Lower lobe of right lung (tissue), 2 donors: ENCODE results near the gene AFG1L. TPM values are rescaled to one million over a fixed set of nuclear protein-coding genes. Genes with fewer than 3 reads are reported as not detected.
A peak's percentile ranks its signal among the peaks of the same experiment; 100 is the strongest.

Experiments used
- ATAC-seq, 2 donors: fragments of 200-7000 bp; cut with Tn5 transposase; one replicate each; pipeline ENCODE4 v1.9.1; 2020 to 2022; ENCODE audit warnings: mild to moderate bottlenecking in 2 of 2, moderate library complexity in 2 of 2
- DNase-seq: peaks from one replicate; pipeline ENCODE4 v3.0.0-alpha.2; 2020
- H3K27ac ChIP-seq: fragments of 200-600 bp; one replicate; pipeline ENCODE4 v1.8.0; 2022
- H3K27me3 ChIP-seq: fragments of 200-600 bp; one replicate; pipeline ENCODE4 v1.8.0; 2022; ENCODE audit warnings: low read depth
- H3K36me3 ChIP-seq: fragments of 200-600 bp; one replicate; pipeline ENCODE4 v1.8.0; 2022; ENCODE audit warnings: mild to moderate bottlenecking
- H3K4me1 ChIP-seq: fragments of 200-600 bp; one replicate; pipeline ENCODE4 v1.8.0; 2022
- H3K4me3 ChIP-seq: fragments of 200-600 bp; one replicate; pipeline ENCODE4 v1.8.0; 2022; ENCODE audit warnings: mild to moderate bottlenecking
- H3K9me3 ChIP-seq: fragments of 200-600 bp; one replicate; pipeline ENCODE4 v1.8.0; 2022
- intact Hi-C: fragments of 100-400 bp; cut with DNase I; formaldehyde crosslinking; loops from one replicate; pipeline ENCODE4 v1.11.0; 2022
- total RNA-seq: library from RNA; stranded (reverse); fragmentation: NEBNext Ultra II Directional; extraction: Animal tissue kit (Norgen Biotek cat#: 25700); gene quantifications from one replicate; pipeline ENCODE4 v1.2.1, GENCODE V29; 2021
- TF ChIP-seq, protein P1 (sequence below): fragments of 200-600 bp; IDR thresholded peaks from one replicate; pipeline ENCODE4 v1.8.0; 2022; ENCODE audit warnings: antibody characterized with exemption, mild to moderate bottlenecking
- donor health status: DM: no; HTN: yes; CAD: no; lungs with severe emphysema.

Gene AFG1L
- total RNA-seq, 1 donor from 2014 or later = 7.4 TPM

DNA sequence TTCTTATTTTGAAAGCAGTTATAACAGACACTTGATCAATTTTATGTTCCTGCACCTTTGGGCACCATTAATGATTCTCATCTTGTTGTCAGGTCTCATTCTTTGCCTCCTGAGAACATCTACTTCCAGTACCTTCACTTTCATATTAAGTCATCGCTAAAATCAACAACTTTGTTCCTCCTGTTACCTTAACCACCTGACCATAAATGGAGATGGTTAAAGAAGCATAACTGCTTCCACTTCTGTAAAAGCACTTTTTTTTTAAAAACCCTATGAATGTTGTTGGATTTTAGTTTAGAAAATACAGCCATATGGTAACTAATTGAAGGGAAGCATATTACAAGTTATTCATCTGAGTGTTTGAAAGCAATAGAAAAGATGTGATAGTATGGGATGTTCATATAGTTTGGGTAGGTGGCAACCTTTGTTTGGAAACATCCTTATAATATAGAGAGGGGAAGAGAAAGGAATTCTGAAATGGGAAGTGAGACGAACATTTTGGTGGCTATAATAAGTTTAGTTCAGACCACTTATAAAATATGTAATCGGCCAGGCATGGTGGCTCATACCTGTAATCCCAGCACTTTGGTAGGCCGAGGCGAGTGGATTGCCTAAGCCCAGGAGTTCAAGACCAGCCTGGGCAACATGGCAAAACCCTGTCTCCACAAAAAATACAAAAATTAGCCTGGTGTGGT, 53.9 kb downstream of the AFG1L start:
- Histone ChIP-seq H3K9me3 (no peaks in the 10 kb centered on the region), H3K27me3 (no peaks in the 10 kb centered on the region), H3K4me1 (no peaks in the 10 kb centered on the region), H3K36me3 (no peaks in the 10 kb centered on the region), H3K4me3 (no peak overlapping the region), H3K27ac (no peak overlapping the region)
- DNase-seq = no peak
- TF ChIP-seq, protein P1, sequence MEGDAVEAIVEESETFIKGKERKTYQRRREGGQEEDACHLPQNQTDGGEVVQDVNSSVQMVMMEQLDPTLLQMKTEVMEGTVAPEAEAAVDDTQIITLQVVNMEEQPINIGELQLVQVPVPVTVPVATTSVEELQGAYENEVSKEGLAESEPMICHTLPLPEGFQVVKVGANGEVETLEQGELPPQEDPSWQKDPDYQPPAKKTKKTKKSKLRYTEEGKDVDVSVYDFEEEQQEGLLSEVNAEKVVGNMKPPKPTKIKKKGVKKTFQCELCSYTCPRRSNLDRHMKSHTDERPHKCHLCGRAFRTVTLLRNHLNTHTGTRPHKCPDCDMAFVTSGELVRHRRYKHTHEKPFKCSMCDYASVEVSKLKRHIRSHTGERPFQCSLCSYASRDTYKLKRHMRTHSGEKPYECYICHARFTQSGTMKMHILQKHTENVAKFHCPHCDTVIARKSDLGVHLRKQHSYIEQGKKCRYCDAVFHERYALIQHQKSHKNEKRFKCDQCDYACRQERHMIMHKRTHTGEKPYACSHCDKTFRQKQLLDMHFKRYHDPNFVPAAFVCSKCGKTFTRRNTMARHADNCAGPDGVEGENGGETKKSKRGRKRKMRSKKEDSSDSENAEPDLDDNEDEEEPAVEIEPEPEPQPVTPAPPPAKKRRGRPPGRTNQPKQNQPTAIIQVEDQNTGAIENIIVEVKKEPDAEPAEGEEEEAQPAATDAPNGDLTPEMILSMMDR = no peak
- intact Hi-C loops = no loop called here
- ATAC-seq = no peak

DNA sequence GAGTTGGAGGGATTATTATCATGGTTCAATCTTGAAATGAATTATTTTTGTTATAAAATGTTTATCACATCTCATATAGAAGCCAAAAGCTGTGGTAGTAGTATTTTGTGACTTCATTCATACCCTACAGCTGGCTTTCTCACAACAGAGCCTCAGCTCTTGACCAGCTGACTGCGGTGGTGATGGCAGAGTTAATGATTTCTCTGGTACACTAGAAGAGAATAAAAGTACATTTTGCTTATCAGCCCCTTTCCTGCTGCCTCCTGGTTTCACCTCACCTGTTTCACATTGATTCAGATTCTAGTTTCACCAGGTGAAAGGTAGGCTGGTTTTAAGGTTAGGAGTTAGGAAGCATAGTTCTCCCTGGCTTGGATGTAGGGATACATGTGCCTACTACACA, 55.7 kb downstream of the AFG1L start:
- H3K36me3 ChIP-seq = no peaks in the 10 kb centered on the region
- no peak for ATAC-seq
- no peaks in the 10 kb centered on the region for H3K4me1 ChIP-seq
- DNase-seq = no peak
- H3K27ac ChIP-seq = no peak overlapping the region
- H3K9me3 ChIP-seq = no peaks in the 10 kb centered on the region
- intact Hi-C loops = no loop called here
- TF ChIP-seq, protein P1 = no peak
- no peak overlapping the region for H3K4me3 ChIP-seq
- H3K27me3 ChIP-seq = no peaks in the 10 kb centered on the region

DNA sequence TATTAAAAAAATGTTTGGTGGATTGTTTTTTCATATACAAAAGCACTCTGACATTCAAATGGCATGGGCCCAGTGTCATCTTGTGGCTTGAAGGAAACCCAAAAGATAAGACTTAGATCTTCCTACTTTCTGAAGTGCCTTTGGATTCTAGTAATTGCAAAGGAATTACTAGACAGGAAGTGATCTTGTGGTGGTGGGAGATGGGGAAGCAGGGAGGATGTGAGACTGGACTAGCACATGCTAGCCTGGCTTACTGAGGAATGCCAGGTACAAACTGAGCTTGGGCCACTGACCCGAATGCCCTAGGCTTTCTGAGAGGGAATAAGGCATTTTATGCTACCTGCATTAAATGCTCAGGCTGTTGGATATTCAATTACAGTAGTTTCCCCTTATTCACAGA, 59.0 kb downstream of the AFG1L start:
- TF ChIP-seq, protein P1 = no peak
- Histone ChIP-seq H3K4me1 (no peaks in the 10 kb centered on the region), H3K36me3 (peaks cover 8% of the 10 kb centered on the region), H3K27me3 (no peaks in the 10 kb centered on the region), H3K27ac (no peak overlapping the region), H3K9me3 (no peaks in the 10 kb centered on the region), H3K4me3 (no peak overlapping the region)
- intact Hi-C loops = no loop called here
- no peak for DNase-seq
- no peak for ATAC-seq

DNA sequence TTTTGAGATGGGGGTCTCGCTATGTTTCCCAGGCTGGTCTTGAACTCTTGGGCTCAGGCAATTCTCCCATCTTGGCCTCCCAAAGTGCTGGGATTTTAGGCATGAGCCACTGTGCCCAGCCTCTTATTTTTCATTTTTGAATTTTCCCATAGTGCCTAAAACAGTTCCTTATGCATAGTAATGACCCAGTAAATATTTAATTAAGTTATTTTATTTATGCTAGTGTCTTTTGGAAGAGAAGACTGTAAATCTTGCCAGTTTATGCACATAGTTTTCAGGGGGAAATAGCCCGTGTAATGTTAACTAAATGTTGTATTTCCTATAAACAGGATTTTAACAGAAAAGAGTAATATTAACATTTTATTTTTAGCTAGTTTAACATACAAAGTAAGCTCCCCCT, 60.3 kb downstream of the AFG1L start:
- Histone ChIP-seq H3K9me3 (no peaks in the 10 kb centered on the region), H3K27ac (no peak overlapping the region), H3K4me1 (no peaks in the 10 kb centered on the region), H3K4me3 (no peak overlapping the region), H3K27me3 (no peaks in the 10 kb centered on the region), H3K36me3 (peaks cover 8% of the 10 kb centered on the region)
- DNase-seq = no peak
- intact Hi-C loops = no loop called here
- ATAC-seq = no peak
- TF ChIP-seq, protein P1 = no peak

DNA sequence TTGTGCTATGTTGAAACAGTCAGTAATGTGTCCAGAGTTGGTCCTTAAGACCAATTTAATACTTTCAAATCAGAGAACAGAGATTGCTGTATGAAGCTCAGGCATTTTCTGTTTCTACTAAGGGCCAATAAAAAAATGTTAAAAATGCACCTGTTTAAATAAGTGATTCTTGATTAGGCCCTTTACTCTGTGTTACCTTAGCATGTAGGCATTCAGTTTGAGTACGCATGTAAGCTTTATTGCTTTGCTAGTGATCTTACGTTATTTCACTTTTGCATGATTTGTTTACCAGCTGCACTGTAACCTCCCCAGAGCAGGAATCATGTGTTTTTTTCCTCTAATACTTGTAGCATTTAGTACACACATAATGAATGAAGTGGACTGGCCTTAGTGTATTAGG, 61.0 kb downstream of the AFG1L start:
- TF ChIP-seq, protein P1 = no peak

More for the DNA sequence above, 61.0 kb downstream of the AFG1L start:
- H3K36me3 ChIP-seq = peaks cover 8% of the 10 kb centered on the region
- H3K9me3 ChIP-seq = no peaks in the 10 kb centered on the region
- no peak overlapping the region for H3K4me3 ChIP-seq
- ATAC-seq (peak; percentile 25 to 76), DNase-seq (no peak)
- H3K4me1 ChIP-seq = no peaks in the 10 kb centered on the region
- intact Hi-C loops = no loop called here
- no peak overlapping the region for H3K27ac ChIP-seq
- no peaks in the 10 kb centered on the region for H3K27me3 ChIP-seq
